Pancreas (tissue), 10 donors: ENCODE data around the gene CCDC192. TPM values are rescaled to one million over a fixed set of nuclear protein-coding genes. Genes with fewer than 3 reads are reported as not detected.

Experiments
- ATAC-seq, 4 donors: fragments of 200-7000 bp; cut with Tn5 transposase; one replicate each; pipeline versions ENCODE4 v1.8.0 to v1.9.1; 2020; ENCODE audit warnings: mild to moderate bottlenecking in 4 of 4, moderate library complexity in 4 of 4
- DNase-seq, 6 donors: peaks; one replicate each; pipeline ENCODE4 v3.0.0-alpha.2; 2020
- FAIRE-seq: peaks from 2 replicates; lab custom pipeline; 2012; peaks lifted over from hg19 to GRCh38; lab: Jason Lieb, UNC
- H3K27ac ChIP-seq, 4 donors: fragments of 200-600 bp; sonication (generic); 1 replicate in 3 of 4; 2 replicates in 1 of 4; pipeline versions ENCODE4 v1.5.0 to v1.8.0; 2020
- H3K27me3 ChIP-seq, 4 donors: fragments of 200-600 bp; one replicate each; pipeline ENCODE4 v1.8.0; 2021
- H3K36me3 ChIP-seq, 3 donors: fragments of 200-600 bp; sonication (generic) in 1 of 3; one replicate each; pipeline versions ENCODE4 v1.5.0 to v1.8.0; 2020 to 2021
- H3K4me1 ChIP-seq, 3 donors: fragments of 200-600 bp; one replicate each; pipeline ENCODE4 v1.8.0; 2021
- H3K4me3 ChIP-seq, 4 donors: fragments of 200-600 bp; sonication (generic) in 2 of 4; one replicate each; pipeline versions ENCODE4 v1.5.0 to v1.8.0; 2020 to 2021
- H3K9me3 ChIP-seq, 4 donors: fragments of 200-600 bp; one replicate each; pipeline ENCODE4 v1.8.0; 2021
- CTCF ChIP-seq, 4 donors: fragments of 200-600 bp; sonication (generic) in 3 of 4; IDR thresholded peaks; one replicate each; pipeline versions ENCODE4 v1.5.0 to v1.8.0; 2021; ENCODE audit warnings: antibody characterized with exemption in 4 of 4
- WGBS, 2 donors: extraction: QIAGEN DNeasy Blood & Tissue Kit; methylation state at CpG; one replicate each; pipeline ENCODE4 v1.1.7; 2013; 5-methylcytosine and 5-hydroxymethylcytosine counted together
- intact Hi-C, 3 donors: fragments of 100-400 bp; cut with DNase I; formaldehyde crosslinking; loops; one replicate each; pipeline versions ENCODE4 v1.11.1 to v1.14.2; 2022
- polyA plus RNA-seq, 2 donors: library from polyadenylated mRNA; stranded (reverse); fragments of 200-250 nt; gene quantifications; one replicate each; pipeline ENCODE4 v1.2.3, GENCODE V29; 2013
- total RNA-seq, 6 donors: library from RNA; stranded (reverse); fragmentation: NEBNext Ultra II Directional in 4 of 6; extraction: Animal tissue kit (Norgen Biotek cat#: 25700) in 4 of 6; gene quantifications; one replicate each; pipeline versions ENCODE4 v1.2.1 to v1.2.4, GENCODE V29; 2021 to 2023
- donor health status: healthy with polysubstance abuse.
- donor health status: DM: no; HTN: no; CAD: no; lungs with moderate emphysema.
- donor health status: DM: no; HTN: no; CAD: no.
- donor health status: control.
- donor health status: control.
- donor health status: Bipolar disorder and iron deficiency.
- donor health status: DM: yes; HTN: yes; CAD: no.
- donor health status: DM: no; HTN: no; CAD: no.
- donor health status: DM: no; HTN: no; CAD: no.
- donor health status: DM: yes; HTN: yes; CAD: no.

The CCDC192 gene
- total and polyA plus RNA-seq, 8 donors, result not detected

- intact Hi-C loops, result no loop called here
Observed at GRCh38 chr5:127962491-127962890, 259.3 kb downstream of the CCDC192 start.

GRCh38 chr5:127963233-127963632, 260.0 kb downstream of the CCDC192 start:
- no peaks in the 10 kb centered on the region for H3K36me3 ChIP-seq
- FAIRE-seq (no peak), ATAC-seq (no peak), DNase-seq (no peak)
- peaks cover 7 to 28% (median 19%) of the 10 kb centered on the region in 3 donors for H3K4me1 ChIP-seq
- H3K27me3 ChIP-seq, result no peaks in the 10 kb centered on the region
- TF ChIP-seq CTCF (IDR thresholded peaks at IDR 0.05), result no peak
- H3K9me3 ChIP-seq, result no peaks in the 10 kb centered on the region
- intact Hi-C loops, result no loop called here
- H3K27ac ChIP-seq, result no peak overlapping the region
- no peak overlapping the region for H3K4me3 ChIP-seq
- 53 to 54% methylated on average over 1 of the region's 1 CpG for WGBS, 2 donors

More at GRCh38 chr5:127962491-127962890, 259.3 kb downstream of the CCDC192 start:
- no peak for ATAC-seq
- no peak for TF ChIP-seq CTCF (IDR thresholded peaks at IDR 0.05)
- no peak for FAIRE-seq
- H3K27me3 ChIP-seq, result no peaks in the 10 kb centered on the region
- no peaks in the 10 kb centered on the region for H3K36me3 ChIP-seq
- no peak for DNase-seq
- no peak overlapping the region for H3K27ac ChIP-seq
- 98 to 100% methylated on average over 1 of the region's 1 CpG for WGBS, 2 donors
- H3K9me3 ChIP-seq, result no peaks in the 10 kb centered on the region
- H3K4me3 ChIP-seq, result no peak overlapping the region
- H3K4me1 ChIP-seq, result peaks cover 7 to 35% (median 22%) of the 10 kb centered on the region in 3 donors

GRCh38 chr5:127963931-127964330, 260.7 kb downstream of the CCDC192 start:
- Histone ChIP-seq H3K4me3 (no peak overlapping the region), H3K4me1 (peaks cover 7 to 21% (median 12%) of the 10 kb centered on the region in 3 donors), H3K36me3 (no peaks in the 10 kb centered on the region), H3K9me3 (no peaks in the 10 kb centered on the region), H3K27me3 (no peaks in the 10 kb centered on the region), H3K27ac (no peak overlapping the region)
- ATAC-seq (no peak), FAIRE-seq (no peak), DNase-seq (no peak)
- 92 to 97% methylated on average over 3 of the region's 3 CpGs for WGBS, 2 donors
- no peak for TF ChIP-seq CTCF (IDR thresholded peaks at IDR 0.05)
- intact Hi-C loops, result no loop called here

- H3K4me1 ChIP-seq, result no peaks in the 10 kb centered on the region
- FAIRE-seq, result no peak
- H3K27me3 ChIP-seq, result no peaks in the 10 kb centered on the region
- no peak for TF ChIP-seq CTCF (IDR thresholded peaks at IDR 0.05)
- peak in 1 of 4 donors; percentile 19 for ATAC-seq
- WGBS, 2 donors, result 91 to 95% methylated on average over 3 of the region's 3 CpGs
- intact Hi-C loops, result no loop called here
- no peak overlapping the region for H3K4me3 ChIP-seq
- no peaks in the 10 kb centered on the region for H3K9me3 ChIP-seq
- H3K27ac ChIP-seq, result no peak overlapping the region
- DNase-seq, result no peak
- no peaks in the 10 kb centered on the region for H3K36me3 ChIP-seq
Observed at GRCh38 chr5:127967323-127967982, 264.3 kb downstream of the CCDC192 start.

- intact Hi-C loops, result no loop called here
- Histone ChIP-seq H3K27ac (no peak overlapping the region), H3K9me3 (no peaks in the 10 kb centered on the region), H3K27me3 (no peaks in the 10 kb centered on the region), H3K4me1 (no peaks in the 10 kb centered on the region), H3K36me3 (no peaks in the 10 kb centered on the region), H3K4me3 (no peak overlapping the region)
- no peak for TF ChIP-seq CTCF (IDR thresholded peaks at IDR 0.05)
- DNase-seq (no peak), FAIRE-seq (no peak), ATAC-seq (no peak)
- 94 to 100% methylated on average over 1 of the region's 1 CpG for WGBS, 2 donors
Observed at GRCh38 chr5:127967983-127968592, 264.9 kb downstream of the CCDC192 start.
